Skeletal muscle tissue (tissue), 4 donors: Measurements from ENCODE around the gene WBP2NL. TPM values are rescaled to one million over a fixed set of nuclear protein-coding genes. Genes with fewer than 3 reads are reported as not detected.

Source experiments
- H3K27ac ChIP-seq: one replicate; pipeline ENCODE4 v1.7.0; 2013; ENCODE audit warnings: mild to moderate bottlenecking, low read depth, low read length, inconsistent platforms
- H3K27me3 ChIP-seq, 3 donors: one replicate each; pipeline ENCODE4 v1.7.0; 2013; ENCODE audit warnings: low read length in 3 of 3; ENCODE audit not compliant: control insufficient read depth in 3 of 3, insufficient read depth in 3 of 3
- H3K36me3 ChIP-seq, 3 donors: one replicate each; pipeline ENCODE4 v1.7.0; 2013; ENCODE audit warnings: low read length in 3 of 3; ENCODE audit not compliant: control insufficient read depth in 3 of 3, insufficient read depth in 3 of 3
- H3K4me1 ChIP-seq, 3 donors: one replicate each; pipeline ENCODE4 v1.7.0; 2013; ENCODE audit warnings: low read length in 3 of 3, mild to moderate bottlenecking in 3 of 3; ENCODE audit not compliant: control insufficient read depth in 3 of 3, insufficient read depth in 3 of 3
- H3K4me3 ChIP-seq, 3 donors: one replicate each; pipeline ENCODE4 v1.7.0; 2013; ENCODE audit warnings: low read length in 3 of 3
- H3K9ac ChIP-seq, 3 donors: one replicate each; pipeline ENCODE4 v1.7.0; 2013; ENCODE audit warnings: low read length in 3 of 3, mild to moderate bottlenecking in 3 of 3, moderate library complexity in 2 of 3, low read depth in 1 of 3
- H3K9me3 ChIP-seq, 3 donors: one replicate each; pipeline ENCODE4 v1.7.0; 2013; ENCODE audit warnings: low read length in 3 of 3; ENCODE audit not compliant: control insufficient read depth in 3 of 3
- total RNA-seq: library from RNA; depleted of rRNA; stranded (reverse); fragments of >200 nt; gene quantifications from one replicate; pipeline ENCODE4 v1.2.3, GENCODE V29; 2014
- donor health status: Osteomylitis.

WBP2NL gene
- total RNA-seq, 1 donor from 2014 or later = 1.6 TPM

GRCh38 chr22:41996826-41997225, 1.8 kb upstream of the WBP2NL start:
- Histone ChIP-seq H3K27me3 (peaks cover 0 to 14% (median 9%) of the 10 kb centered on the region in 3 donors), H3K4me1 (peaks cover 0 to 14% (median 0%) of the 10 kb centered on the region in 3 donors), H3K36me3 (no peaks in the 10 kb centered on the region), H3K9me3 (no peaks in the 10 kb centered on the region), H3K4me3 (no peak overlapping the region), H3K9ac (no peak overlapping the region), H3K27ac (no peak overlapping the region)

GRCh38 chr22:42000466-42000865, 1.9 kb downstream of the WBP2NL start:
- Histone ChIP-seq H3K27me3 (peaks cover 0 to 13% (median 9%) of the 10 kb centered on the region in 3 donors), H3K27ac (no peak overlapping the region), H3K9ac (no peak overlapping the region), H3K36me3 (no peaks in the 10 kb centered on the region), H3K4me3 (no peak overlapping the region), H3K9me3 (no peaks in the 10 kb centered on the region), H3K4me1 (peaks cover 0 to 14% (median 0%) of the 10 kb centered on the region in 3 donors)

- Histone ChIP-seq H3K9me3 (no peaks in the 10 kb centered on the region), H3K27me3 (peaks cover 0 to 13% (median 9%) of the 10 kb centered on the region in 3 donors), H3K27ac (no peak overlapping the region), H3K4me1 (peaks cover 0 to 14% (median 0%) of the 10 kb centered on the region in 3 donors), H3K9ac (no peak overlapping the region), H3K4me3 (no peak overlapping the region), H3K36me3 (no peaks in the 10 kb centered on the region)
Observed at GRCh38 chr22:42001121-42001520, 2.5 kb downstream of the WBP2NL start.

- no peak overlapping the region for H3K4me3 ChIP-seq
Observed at GRCh38 chr22:42001706-42002105, 3.1 kb downstream of the WBP2NL start.

GRCh38 chr22:42007922-42008321, 9.3 kb downstream of the WBP2NL start:
- H3K4me1 ChIP-seq = no peaks in the 10 kb centered on the region
- H3K27ac ChIP-seq = no peak overlapping the region
- H3K36me3 ChIP-seq = no peaks in the 10 kb centered on the region
- no peaks in the 10 kb centered on the region for H3K27me3 ChIP-seq
- peaks cover 0 to 6% (median 2%) of the 10 kb centered on the region in 3 donors for H3K9me3 ChIP-seq
- H3K4me3 ChIP-seq = no peak overlapping the region
- H3K9ac ChIP-seq = no peak overlapping the region

More at GRCh38 chr22:42001706-42002105, 3.1 kb downstream of the WBP2NL start:
- Histone ChIP-seq H3K27ac (no peak overlapping the region), H3K9ac (no peak overlapping the region), H3K36me3 (no peaks in the 10 kb centered on the region), H3K27me3 (peaks cover 0 to 11% (median 9%) of the 10 kb centered on the region in 3 donors), H3K9me3 (no peaks in the 10 kb centered on the region), H3K4me1 (peaks cover 0 to 14% (median 0%) of the 10 kb centered on the region in 3 donors)

GRCh38 chr22:42010778-42011177, 12.2 kb downstream of the WBP2NL start:
- Histone ChIP-seq H3K4me3 (no peak overlapping the region), H3K4me1 (no peaks in the 10 kb centered on the region), H3K27me3 (peaks cover 0 to 2% (median 0%) of the 10 kb centered on the region in 3 donors), H3K36me3 (no peaks in the 10 kb centered on the region), H3K27ac (no peak overlapping the region), H3K9ac (no peak overlapping the region), H3K9me3 (peaks cover 0 to 6% (median 2%) of the 10 kb centered on the region in 3 donors)

GRCh38 chr22:42013385-42013784, 14.8 kb downstream of the WBP2NL start:
- H3K4me3 ChIP-seq = no peak overlapping the region
- no peaks in the 10 kb centered on the region for H3K4me1 ChIP-seq
- no peak overlapping the region for H3K9ac ChIP-seq
- H3K9me3 ChIP-seq = peaks cover 0 to 6% (median 2%) of the 10 kb centered on the region in 3 donors
- peaks cover 2 to 6% (median 3%) of the 10 kb centered on the region in 3 donors for H3K27me3 ChIP-seq
- H3K27ac ChIP-seq = no peak overlapping the region
- no peaks in the 10 kb centered on the region for H3K36me3 ChIP-seq

- no peaks in the 10 kb centered on the region for H3K9me3 ChIP-seq
- no peak overlapping the region for H3K4me3 ChIP-seq
- H3K27me3 ChIP-seq = peaks cover 2 to 6% (median 3%) of the 10 kb centered on the region in 3 donors
- no peaks in the 10 kb centered on the region for H3K4me1 ChIP-seq
- no peaks in the 10 kb centered on the region for H3K36me3 ChIP-seq
- no peak overlapping the region for H3K9ac ChIP-seq
- no peak overlapping the region for H3K27ac ChIP-seq
Observed at GRCh38 chr22:42016111-42016510, 17.5 kb downstream of the WBP2NL start.

GRCh38 chr22:42018224-42018623, 19.6 kb downstream of the WBP2NL start:
- Histone ChIP-seq H3K36me3 (no peaks in the 10 kb centered on the region), H3K4me3 (no peak overlapping the region), H3K27ac (no peak overlapping the region), H3K9ac (no peak overlapping the region), H3K4me1 (no peaks in the 10 kb centered on the region), H3K9me3 (no peaks in the 10 kb centered on the region), H3K27me3 (peaks cover 2 to 6% (median 3%) of the 10 kb centered on the region in 3 donors)

GRCh38 chr22:42021571-42021970, 23.0 kb downstream of the WBP2NL start:
- no peak overlapping the region for H3K27ac ChIP-seq

More at GRCh38 chr22:42021571-42021970, 23.0 kb downstream of the WBP2NL start:
- Histone ChIP-seq H3K4me3 (no peak overlapping the region), H3K9me3 (no peaks in the 10 kb centered on the region), H3K4me1 (no peaks in the 10 kb centered on the region), H3K9ac (no peak overlapping the region), H3K36me3 (no peaks in the 10 kb centered on the region), H3K27me3 (peaks cover 0 to 6% (median 3%) of the 10 kb centered on the region in 3 donors)
